ENCODE measurements around the gene MED12L.

MED12L gene

DNA sequence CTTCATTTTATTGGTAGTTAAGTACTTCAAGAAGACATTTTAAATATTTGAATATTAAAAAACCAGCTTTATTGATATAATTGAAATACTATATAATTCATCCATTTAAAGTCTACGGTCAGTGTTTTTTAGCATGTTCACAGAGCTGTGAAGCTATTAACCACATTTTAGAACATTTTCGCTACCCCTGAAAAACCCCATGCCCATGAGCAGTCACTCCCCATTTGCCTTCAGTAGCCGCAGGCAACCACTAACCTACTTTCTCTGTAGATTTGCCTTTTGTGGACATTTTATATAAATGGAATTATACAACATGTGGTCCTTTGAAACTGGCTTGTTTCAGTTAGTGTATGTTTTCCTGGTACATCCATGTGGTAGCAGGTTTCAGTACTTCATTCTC is 61.8 kb downstream of the MED12L start:
- TF ChIP-seq SIN3A (IDR thresholded peaks at IDR 0.05; ENCODE audit: borderline replicate concordance, insufficient read depth, low read length) (no peak), TAF1 (IDR thresholded peaks at IDR 0.05; ENCODE audit: borderline replicate concordance, insufficient read depth, low read length) (no peak)

DNA sequence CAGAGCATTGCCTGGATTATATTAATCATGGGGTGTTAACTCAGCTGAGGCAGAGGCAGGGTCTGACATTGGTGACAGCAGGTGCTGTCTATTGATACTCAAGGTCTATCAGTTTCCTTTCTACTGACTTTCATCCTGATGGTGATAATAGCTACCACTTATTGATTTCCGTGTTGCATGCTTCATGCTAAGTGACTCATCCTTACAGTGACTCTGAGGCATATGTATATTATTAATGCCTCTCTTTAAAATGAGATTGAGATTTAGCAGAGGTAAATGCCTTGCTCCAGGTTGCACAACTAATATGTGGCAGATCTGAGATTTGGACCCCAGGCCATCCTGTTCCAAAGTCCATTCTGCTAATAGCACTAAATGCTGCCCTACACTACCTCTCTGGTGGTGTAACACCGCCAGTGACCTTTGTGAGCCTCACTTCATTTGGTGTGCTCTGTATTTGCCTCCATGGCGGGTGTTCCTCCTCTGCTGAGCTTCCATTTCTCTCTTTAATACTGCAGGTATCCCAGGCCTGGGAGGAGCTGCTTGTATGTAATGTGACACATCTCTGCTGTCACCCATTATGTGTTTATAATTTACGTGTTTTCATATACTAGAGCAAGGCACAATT is 67.1 kb downstream of the MED12L start:
- TF ChIP-seq, protein P1, sequence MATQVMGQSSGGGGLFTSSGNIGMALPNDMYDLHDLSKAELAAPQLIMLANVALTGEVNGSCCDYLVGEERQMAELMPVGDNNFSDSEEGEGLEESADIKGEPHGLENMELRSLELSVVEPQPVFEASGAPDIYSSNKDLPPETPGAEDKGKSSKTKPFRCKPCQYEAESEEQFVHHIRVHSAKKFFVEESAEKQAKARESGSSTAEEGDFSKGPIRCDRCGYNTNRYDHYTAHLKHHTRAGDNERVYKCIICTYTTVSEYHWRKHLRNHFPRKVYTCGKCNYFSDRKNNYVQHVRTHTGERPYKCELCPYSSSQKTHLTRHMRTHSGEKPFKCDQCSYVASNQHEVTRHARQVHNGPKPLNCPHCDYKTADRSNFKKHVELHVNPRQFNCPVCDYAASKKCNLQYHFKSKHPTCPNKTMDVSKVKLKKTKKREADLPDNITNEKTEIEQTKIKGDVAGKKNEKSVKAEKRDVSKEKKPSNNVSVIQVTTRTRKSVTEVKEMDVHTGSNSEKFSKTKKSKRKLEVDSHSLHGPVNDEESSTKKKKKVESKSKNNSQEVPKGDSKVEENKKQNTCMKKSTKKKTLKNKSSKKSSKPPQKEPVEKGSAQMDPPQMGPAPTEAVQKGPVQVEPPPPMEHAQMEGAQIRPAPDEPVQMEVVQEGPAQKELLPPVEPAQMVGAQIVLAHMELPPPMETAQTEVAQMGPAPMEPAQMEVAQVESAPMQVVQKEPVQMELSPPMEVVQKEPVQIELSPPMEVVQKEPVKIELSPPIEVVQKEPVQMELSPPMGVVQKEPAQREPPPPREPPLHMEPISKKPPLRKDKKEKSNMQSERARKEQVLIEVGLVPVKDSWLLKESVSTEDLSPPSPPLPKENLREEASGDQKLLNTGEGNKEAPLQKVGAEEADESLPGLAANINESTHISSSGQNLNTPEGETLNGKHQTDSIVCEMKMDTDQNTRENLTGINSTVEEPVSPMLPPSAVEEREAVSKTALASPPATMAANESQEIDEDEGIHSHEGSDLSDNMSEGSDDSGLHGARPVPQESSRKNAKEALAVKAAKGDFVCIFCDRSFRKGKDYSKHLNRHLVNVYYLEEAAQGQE (IDR thresholded peaks at IDR 0.05; ENCODE audit: insufficient read depth in 1 of 2, low read depth in 2 of 2, low read length in 2 of 2), result no peak
- TF ChIP-seq TAF1 (IDR thresholded peaks at IDR 0.05; ENCODE audit: borderline replicate concordance, insufficient read depth, low read length), result no peak
- TF ChIP-seq FOXP2 (optimal IDR thresholded peaks at IDR 0.05; ENCODE audit: borderline replicate concordance, extremely low read depth, extremely low read length, insufficient read depth), result no peak
- no peak for TF ChIP-seq POLR2AphosphoS5 (IDR thresholded peaks at IDR 0.05; ENCODE audit: low read depth, low read length)
- no peak for TF ChIP-seq SIN3A (IDR thresholded peaks at IDR 0.05; ENCODE audit: borderline replicate concordance, insufficient read depth, low read length)

GRCh38 chr3:151154566-151154965 is 69.1 kb downstream of the MED12L start:
- TF ChIP-seq, protein P1 (IDR thresholded peaks at IDR 0.05; ENCODE audit: insufficient read depth in 1 of 2, low read depth in 2 of 2, low read length in 2 of 2), result no peak
- TF ChIP-seq FOXP2 (optimal IDR thresholded peaks at IDR 0.05; ENCODE audit: borderline replicate concordance, extremely low read depth, extremely low read length, insufficient read depth), result no peak
- no peak for TF ChIP-seq SIN3A (IDR thresholded peaks at IDR 0.05; ENCODE audit: borderline replicate concordance, insufficient read depth, low read length)
- TF ChIP-seq POLR2AphosphoS5 (IDR thresholded peaks at IDR 0.05; ENCODE audit: low read depth, low read length), result no peak
- no peak for TF ChIP-seq TAF1 (IDR thresholded peaks at IDR 0.05; ENCODE audit: borderline replicate concordance, insufficient read depth, low read length)

- TF ChIP-seq, protein P1 (IDR thresholded peaks at IDR 0.05; ENCODE audit: insufficient read depth in 1 of 2, low read depth in 2 of 2, low read length in 2 of 2), result no peak
- TF ChIP-seq FOXP2 (optimal IDR thresholded peaks at IDR 0.05; ENCODE audit: borderline replicate concordance, extremely low read depth, extremely low read length, insufficient read depth), result no peak
Observed at GRCh38 chr3:151155409-151156128, 70.1 kb downstream of the MED12L start.

DNA sequence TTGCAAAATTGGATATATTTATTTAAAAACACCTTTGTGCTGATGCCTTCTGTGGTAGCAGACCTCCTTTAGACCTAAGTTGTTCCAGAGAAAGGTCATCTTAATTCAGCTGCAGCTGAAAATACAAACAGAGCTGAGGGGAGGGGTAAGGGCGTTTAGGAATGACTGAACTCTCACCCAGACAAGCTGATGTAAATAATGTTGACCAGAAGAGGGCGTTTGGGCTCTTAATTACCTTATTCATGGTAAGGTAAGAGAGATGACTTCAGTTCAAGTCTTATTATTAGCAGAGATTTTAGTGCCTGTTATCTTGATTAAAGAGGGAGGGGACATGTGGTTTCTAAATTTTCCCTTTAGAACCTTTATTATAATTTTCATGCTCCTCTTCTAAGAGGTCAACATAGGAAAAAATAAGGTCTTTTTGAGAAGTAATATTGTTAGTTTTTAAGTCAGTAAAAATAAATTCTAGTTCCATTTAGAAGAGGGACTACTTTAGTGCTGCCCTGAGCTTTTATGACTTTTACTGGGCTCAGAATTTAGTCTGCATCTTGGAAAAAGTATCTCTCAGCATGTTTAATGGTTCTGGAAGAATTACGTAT is 71.3 kb downstream of the MED12L start:
- no peak for TF ChIP-seq SIN3A (IDR thresholded peaks at IDR 0.05; ENCODE audit: borderline replicate concordance, insufficient read depth, low read length)
- TF ChIP-seq FOXP2 (optimal IDR thresholded peaks at IDR 0.05; ENCODE audit: borderline replicate concordance, extremely low read depth, extremely low read length, insufficient read depth), result no peak
- TF ChIP-seq TAF1 (IDR thresholded peaks at IDR 0.05; ENCODE audit: borderline replicate concordance, insufficient read depth, low read length), result no peak
- TF ChIP-seq POLR2AphosphoS5 (IDR thresholded peaks at IDR 0.05; ENCODE audit: low read depth, low read length), result no peak
- TF ChIP-seq, protein P1 (IDR thresholded peaks at IDR 0.05; ENCODE audit: insufficient read depth in 1 of 2, low read depth in 2 of 2, low read length in 2 of 2), result no peak
